Endothelial cell of umbilical vein (primary cell): ENCODE data around the gene KYAT1. TPM values are rescaled to one million over a fixed set of nuclear protein-coding genes. Genes with fewer than 3 reads are reported as not detected.

ENCODE experiments used
- BruUV-seq: library from RNA; stranded (reverse); fragments of 400-500 nt; replicated peaks from 2 replicates; lab custom pipeline; 2021; lab: Mats Ljungman, UMichigan
- CTCF ChIA-PET: fragments of 300-600, 350-600 bp; sonication (Branson Sonifier 250); formaldehyde crosslinking; loops from one replicate; lab custom pipeline; 2021; ENCODE audit warnings: antibody characterized with exemption, inconsistent platforms; lab: Charles Lee
- POLR2A ChIA-PET: fragments of 300-600, 350-600 bp; sonication (Branson Sonifier 250); formaldehyde crosslinking; loops from one replicate; lab custom pipeline; 2021; ENCODE audit warnings: antibody characterized with exemption, inconsistent platforms; lab: Charles Lee
- DNase-seq: peaks from one replicate; pipeline ENCODE4 v3.0.0-alpha.2; 2011; ENCODE audit warnings: low read depth, low spot score
- FAIRE-seq: peaks from 2 replicates; lab custom pipeline; 2011; peaks lifted over from hg19 to GRCh38; lab: Jason Lieb, UNC
- H2AFZ ChIP-seq: 2 replicates; pipeline ENCODE4 v1.6.0; 2012; ENCODE audit warnings: low read depth, low read length, control low read depth, inconsistent platforms
- H3K27ac ChIP-seq: 2 replicates; pipeline ENCODE4 v1.5.1; 2011; ENCODE audit warnings: low read depth, mild to moderate bottlenecking, control low read depth, low read length, moderate library complexity; ENCODE audit not compliant: insufficient read depth
- H3K27me3 ChIP-seq, 2 experiments: 2 replicates each; pipeline versions ENCODE4 v1.6.0 to v1.6.1; 2011; ENCODE audit warnings: low read length in 2 of 2, mixed read lengths in 1 of 2; ENCODE audit not compliant: control insufficient read depth in 2 of 2, insufficient read depth in 2 of 2
- H3K36me3 ChIP-seq, 2 experiments: 2 replicates in 1 of 2; 3 replicates in 1 of 2; pipeline ENCODE4 v1.5.1; 2011; ENCODE audit warnings: low read length in 2 of 2, mild to moderate bottlenecking in 1 of 2, moderate library complexity in 1 of 2; ENCODE audit not compliant: control insufficient read depth in 2 of 2, insufficient read depth in 2 of 2; ENCODE audit errors: extremely low read depth in 1 of 2
- H3K4me1 ChIP-seq: 3 replicates; pipeline ENCODE4 v1.5.1; 2011; ENCODE audit warnings: mild to moderate bottlenecking, low read length; ENCODE audit not compliant: control insufficient read depth, insufficient read depth; ENCODE audit errors: extremely low read depth
- H3K4me2 ChIP-seq: 2 replicates; pipeline ENCODE4 v1.6.1; 2011; ENCODE audit warnings: low read length, control low read depth, mixed read lengths; ENCODE audit not compliant: insufficient read depth
- H3K4me3 ChIP-seq, 3 experiments: fragments of 200-600 bp in 1 of 3; sonication (generic), shearing (Covaris generic) in 1 of 3; replicated peaks in 1 of 3; 2 replicates each; pipeline ENCODE4 v1.5.1; 2011 to 2016; ENCODE audit warnings: control low read depth in 3 of 3, low read length in 3 of 3, mild to moderate bottlenecking in 2 of 3, inconsistent platforms in 1 of 3, low read depth in 1 of 3, moderate library complexity in 1 of 3; ENCODE audit not compliant: insufficient read depth in 1 of 3
- H3K79me2 ChIP-seq: 2 replicates; pipeline ENCODE4 v1.6.0; 2012; ENCODE audit warnings: low read length, inconsistent platforms; ENCODE audit not compliant: control insufficient read depth, insufficient read depth
- H3K9ac ChIP-seq: replicated peaks from 2 replicates; pipeline ENCODE3; 2011; ENCODE audit warnings: low read length, control low read depth; ENCODE audit not compliant: insufficient read depth; ENCODE audit errors: extremely low read depth
- H3K9me1 ChIP-seq: replicated peaks from 3 replicates; pipeline ENCODE4 v1.6.0; 2011; ENCODE audit warnings: mild to moderate bottlenecking, low read length; ENCODE audit not compliant: control insufficient read depth, insufficient read depth; ENCODE audit errors: extremely low read depth
- H3K9me3 ChIP-seq: replicated peaks from 2 replicates; pipeline ENCODE4 v1.5.1; 2012; ENCODE audit warnings: low read length, inconsistent platforms; ENCODE audit not compliant: control insufficient read depth, insufficient read depth
- H4K20me1 ChIP-seq: replicated peaks from 2 replicates; pipeline ENCODE3; 2011; ENCODE audit warnings: mild to moderate bottlenecking, low read length; ENCODE audit not compliant: control insufficient read depth, insufficient read depth; ENCODE audit errors: extremely low read depth
- EZH2 ChIP-seq: IDR thresholded peaks from 2 replicates; pipeline ENCODE4 v1.6.1; 2012; ENCODE audit warnings: borderline replicate concordance, low read depth, mild to moderate bottlenecking, moderate library complexity, low read length, inconsistent platforms; ENCODE audit not compliant: severe bottlenecking
- FOS ChIP-seq: IDR thresholded peaks from 2 replicates; pipeline ENCODE4 v1.6.1; 2011; ENCODE audit warnings: mild to moderate bottlenecking, low read length, moderate library complexity, borderline replicate concordance; ENCODE audit not compliant: insufficient read depth
- GATA2 ChIP-seq: IDR thresholded peaks from 2 replicates; pipeline ENCODE4 v1.7.0; 2011; ENCODE audit warnings: low read depth, mild to moderate bottlenecking, moderate library complexity, mixed read lengths, low read length; ENCODE audit not compliant: insufficient read length, insufficient read depth
- JUN ChIP-seq: IDR thresholded peaks from 2 replicates; pipeline ENCODE4 v1.6.1; 2011; ENCODE audit warnings: borderline replicate concordance, low read depth; ENCODE audit not compliant: insufficient read length, insufficient read depth
- MYC ChIP-seq: IDR thresholded peaks from one replicate; pipeline ENCODE4 v1.6.1; 2011; ENCODE audit warnings: mild to moderate bottlenecking, low read depth, low read length
- POLR2A ChIP-seq: IDR thresholded peaks from 2 replicates; pipeline ENCODE4 v1.6.1; 2012; ENCODE audit warnings: low read depth, mild to moderate bottlenecking, control low read depth, low read length
- POLR2AphosphoS5 ChIP-seq: IDR thresholded peaks from 2 replicates; pipeline ENCODE4 v1.6.1; 2012; ENCODE audit warnings: low read depth, mild to moderate bottlenecking, control low read depth, low read length, moderate library complexity; ENCODE audit not compliant: insufficient read depth
- dilution Hi-C: fragments of 300-500 bp; cut with MboI; formaldehyde crosslinking; loops from one replicate; pipeline ENCODE4 v1.15.0; 2019; ENCODE audit warnings: low sequenced_read_pairs; ENCODE audit not compliant: extremely low pct_ligation_motif_present
- intact Hi-C: fragments of 100-400 bp; cut with micrococcal nuclease; formaldehyde crosslinking; loops from one replicate; pipeline ENCODE4 v1.10.0; 2022
- polyA plus RNA-seq, 4 experiments: library from polyadenylated mRNA; depleted of rRNA in 3 of 4; stranded (reverse) in 3 of 4; unstranded in 1 of 4; fragments of >200 nt; gene quantifications; 2 replicates each; pipeline versions ENCODE4 v1.2.1 to v1.2.3, GENCODE V29; 2011 to 2012; ENCODE audit warnings: missing spikeins in 1 of 4
- total RNA-seq: library from RNA; stranded (reverse); gene quantifications from 2 replicates; pipeline ENCODE4 v1.2.3, GENCODE V29; 2021
- TF ChIP-seq, protein P1 (sequence below), 2 donors: IDR thresholded peaks; 1 replicate in 1 of 2; 2 replicates in 1 of 2; pipeline ENCODE4 v1.5.1; 2011; ENCODE audit warnings: low read length in 2 of 2, mild to moderate bottlenecking in 2 of 2, moderate library complexity in 2 of 2, control low read depth in 1 of 2, inconsistent platforms in 1 of 2, low read depth in 1 of 2; ENCODE audit not compliant: insufficient read depth in 1 of 2; ENCODE audit errors: extremely low read depth in 1 of 2
- TF ChIP-seq, protein P2 (sequence below): IDR thresholded peaks from 2 replicates; pipeline ENCODE4 v1.6.1; 2011; ENCODE audit not compliant: insufficient read depth, insufficient read length

Gene KYAT1
- total and polyA plus RNA-seq, 2 donors (not counting 3 experiments of a cell fraction or from before 2014, with no cell fraction given): 7.2 to 9.6 TPM

DNA sequence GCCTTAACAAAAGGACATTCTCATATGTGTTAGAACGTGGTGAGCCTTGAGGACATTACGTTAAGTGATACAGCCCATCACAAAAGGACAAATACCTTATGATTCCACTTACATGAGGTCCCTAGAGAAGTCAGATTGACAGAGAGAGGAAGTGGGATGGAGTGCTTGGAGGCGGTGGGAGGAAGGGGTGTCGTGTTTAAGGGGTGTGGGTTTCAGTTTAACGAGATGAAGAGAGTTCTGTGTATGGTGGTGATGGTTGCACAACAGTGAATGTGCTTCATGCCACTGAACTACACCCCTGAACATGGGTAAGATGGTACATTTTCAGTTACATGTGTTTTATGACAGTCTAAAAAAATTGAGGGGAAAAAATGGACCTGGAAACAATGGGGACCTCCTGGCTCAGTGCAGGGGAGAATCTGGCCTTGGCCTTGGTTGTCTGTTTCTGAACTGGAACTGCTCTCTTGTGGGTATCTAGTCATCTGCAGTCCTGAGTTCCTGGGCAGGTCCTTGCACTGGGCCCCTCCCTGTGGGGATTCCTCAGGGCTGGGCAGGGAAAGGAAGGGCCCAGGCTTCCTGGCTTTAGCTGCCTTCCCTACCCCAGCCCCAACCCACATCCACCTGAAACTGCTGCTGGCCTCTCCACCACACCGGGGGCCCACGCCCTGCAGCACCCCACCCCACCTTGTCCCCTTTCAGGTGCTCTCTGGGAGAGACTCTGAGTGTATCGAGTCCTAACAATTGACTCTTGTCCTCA, 18.0 kb upstream of the KYAT1 start:
- no peaks in the 10 kb centered on the region for H4K20me1 ChIP-seq
- H3K4me3 ChIP-seq: no peak overlapping the region
- DNase-seq (no peak), FAIRE-seq (peak; percentile 75)
- peaks cover 90% of the 10 kb centered on the region for H3K79me2 ChIP-seq
- H3K36me3 ChIP-seq: peaks cover 18 to 19% of the 10 kb centered on the region in 2 experiments
- no peaks in the 10 kb centered on the region for H3K9me3 ChIP-seq
- H3K4me1 ChIP-seq: peaks cover 7% of the 10 kb centered on the region
- no peak overlapping the region for H2AFZ ChIP-seq
- ChIA-PET CTCF (interaction anchor here (1.4 kb wide), 1 partner anchor 57 kb away, joined by 3 read pairs; no protein-coding TSS in a partner anchor), POLR2A (no interaction called here)
- H3K27ac ChIP-seq: no peak overlapping the region
- intact Hi-C loops: no loop called here
- H3K27me3 ChIP-seq: no peaks in the 10 kb centered on the region
- H3K9ac ChIP-seq: no peak overlapping the region
- dilution Hi-C loops: no loop called here
- TF ChIP-seq POLR2A: no peak
- no peak for TF ChIP-seq GATA2
- TF ChIP-seq, protein P1, sequence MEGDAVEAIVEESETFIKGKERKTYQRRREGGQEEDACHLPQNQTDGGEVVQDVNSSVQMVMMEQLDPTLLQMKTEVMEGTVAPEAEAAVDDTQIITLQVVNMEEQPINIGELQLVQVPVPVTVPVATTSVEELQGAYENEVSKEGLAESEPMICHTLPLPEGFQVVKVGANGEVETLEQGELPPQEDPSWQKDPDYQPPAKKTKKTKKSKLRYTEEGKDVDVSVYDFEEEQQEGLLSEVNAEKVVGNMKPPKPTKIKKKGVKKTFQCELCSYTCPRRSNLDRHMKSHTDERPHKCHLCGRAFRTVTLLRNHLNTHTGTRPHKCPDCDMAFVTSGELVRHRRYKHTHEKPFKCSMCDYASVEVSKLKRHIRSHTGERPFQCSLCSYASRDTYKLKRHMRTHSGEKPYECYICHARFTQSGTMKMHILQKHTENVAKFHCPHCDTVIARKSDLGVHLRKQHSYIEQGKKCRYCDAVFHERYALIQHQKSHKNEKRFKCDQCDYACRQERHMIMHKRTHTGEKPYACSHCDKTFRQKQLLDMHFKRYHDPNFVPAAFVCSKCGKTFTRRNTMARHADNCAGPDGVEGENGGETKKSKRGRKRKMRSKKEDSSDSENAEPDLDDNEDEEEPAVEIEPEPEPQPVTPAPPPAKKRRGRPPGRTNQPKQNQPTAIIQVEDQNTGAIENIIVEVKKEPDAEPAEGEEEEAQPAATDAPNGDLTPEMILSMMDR (IDR thresholded peaks at IDR 0.05; ENCODE audit: extremely low read depth in 1 of 2, insufficient read depth in 1 of 2, low read depth in 1 of 2, low read length in 2 of 2): no peak
- TF ChIP-seq MYC: no peak
- TF ChIP-seq EZH2: no peak
- TF ChIP-seq, protein P2, sequence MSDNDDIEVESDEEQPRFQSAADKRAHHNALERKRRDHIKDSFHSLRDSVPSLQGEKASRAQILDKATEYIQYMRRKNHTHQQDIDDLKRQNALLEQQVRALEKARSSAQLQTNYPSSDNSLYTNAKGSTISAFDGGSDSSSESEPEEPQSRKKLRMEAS: no peak
- TF ChIP-seq POLR2AphosphoS5: no peak
- no peak for TF ChIP-seq FOS
- no peak for TF ChIP-seq JUN
- H3K4me2 ChIP-seq: no peak overlapping the region
- H3K9me1 ChIP-seq: no peaks in the 10 kb centered on the region
- BruUV-seq: no TSS peak
